ENCODE results near the gene ASIC4. TPM values are rescaled to one million over a fixed set of nuclear protein-coding genes. Genes with fewer than 3 reads are reported as not detected.

The ASIC4 gene
- total and polyA plus RNA-seq, 2 experiments from 2014 or later = 0.13 to 3.6 TPM

DNA sequence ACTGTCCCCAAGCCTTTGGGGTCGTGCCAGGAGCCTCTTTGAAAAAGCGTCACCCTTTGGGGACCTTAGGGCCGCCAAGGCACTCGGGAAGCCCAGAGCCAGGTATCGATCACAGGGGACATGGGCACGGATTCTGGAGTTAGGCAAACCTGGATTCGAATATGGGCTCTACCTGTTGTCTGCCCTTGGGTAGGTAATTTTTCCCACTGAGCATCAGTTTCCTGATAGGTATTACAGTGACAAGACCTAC lies 38.8 kb downstream of the ASIC4 start:
- H2AFZ ChIP-seq = no peak overlapping the region; the same call in 1 of the 2 replicates

More for the DNA sequence above, 38.8 kb downstream of the ASIC4 start:
- peak overlapping the region; percentile 99 for H3K4me2 ChIP-seq
- ATAC-seq = no peak
- peaks cover 4% of the 10 kb centered on the region; the same call in 1 of the 2 replicates for H3F3A ChIP-seq (replicated peaks; ENCODE audit: low read depth)
- peak overlapping the region; percentile 63 for H3K4me3 Mint-ChIP-seq
- peaks cover 13% of the 10 kb centered on the region for H3K4me1 Mint-ChIP-seq
- H3K4me3 ChIP-seq = peak overlapping the region; percentile 98
- H3K9me2 ChIP-seq (ENCODE audit: insufficient read depth) = no peaks in the 10 kb centered on the region
- no peak overlapping the region for H3K27ac ChIP-seq (ENCODE audit: low read depth)
- no peaks in the 10 kb centered on the region for H3K79me2 ChIP-seq (replicated peaks; ENCODE audit: insufficient read depth)
- TF ChIP-seq, protein P1, sequence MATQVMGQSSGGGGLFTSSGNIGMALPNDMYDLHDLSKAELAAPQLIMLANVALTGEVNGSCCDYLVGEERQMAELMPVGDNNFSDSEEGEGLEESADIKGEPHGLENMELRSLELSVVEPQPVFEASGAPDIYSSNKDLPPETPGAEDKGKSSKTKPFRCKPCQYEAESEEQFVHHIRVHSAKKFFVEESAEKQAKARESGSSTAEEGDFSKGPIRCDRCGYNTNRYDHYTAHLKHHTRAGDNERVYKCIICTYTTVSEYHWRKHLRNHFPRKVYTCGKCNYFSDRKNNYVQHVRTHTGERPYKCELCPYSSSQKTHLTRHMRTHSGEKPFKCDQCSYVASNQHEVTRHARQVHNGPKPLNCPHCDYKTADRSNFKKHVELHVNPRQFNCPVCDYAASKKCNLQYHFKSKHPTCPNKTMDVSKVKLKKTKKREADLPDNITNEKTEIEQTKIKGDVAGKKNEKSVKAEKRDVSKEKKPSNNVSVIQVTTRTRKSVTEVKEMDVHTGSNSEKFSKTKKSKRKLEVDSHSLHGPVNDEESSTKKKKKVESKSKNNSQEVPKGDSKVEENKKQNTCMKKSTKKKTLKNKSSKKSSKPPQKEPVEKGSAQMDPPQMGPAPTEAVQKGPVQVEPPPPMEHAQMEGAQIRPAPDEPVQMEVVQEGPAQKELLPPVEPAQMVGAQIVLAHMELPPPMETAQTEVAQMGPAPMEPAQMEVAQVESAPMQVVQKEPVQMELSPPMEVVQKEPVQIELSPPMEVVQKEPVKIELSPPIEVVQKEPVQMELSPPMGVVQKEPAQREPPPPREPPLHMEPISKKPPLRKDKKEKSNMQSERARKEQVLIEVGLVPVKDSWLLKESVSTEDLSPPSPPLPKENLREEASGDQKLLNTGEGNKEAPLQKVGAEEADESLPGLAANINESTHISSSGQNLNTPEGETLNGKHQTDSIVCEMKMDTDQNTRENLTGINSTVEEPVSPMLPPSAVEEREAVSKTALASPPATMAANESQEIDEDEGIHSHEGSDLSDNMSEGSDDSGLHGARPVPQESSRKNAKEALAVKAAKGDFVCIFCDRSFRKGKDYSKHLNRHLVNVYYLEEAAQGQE (IDR thresholded peaks at IDR 0.05; ENCODE audit: unreplicated experiment) = no peak
- TF ChIP-seq, protein P2, sequence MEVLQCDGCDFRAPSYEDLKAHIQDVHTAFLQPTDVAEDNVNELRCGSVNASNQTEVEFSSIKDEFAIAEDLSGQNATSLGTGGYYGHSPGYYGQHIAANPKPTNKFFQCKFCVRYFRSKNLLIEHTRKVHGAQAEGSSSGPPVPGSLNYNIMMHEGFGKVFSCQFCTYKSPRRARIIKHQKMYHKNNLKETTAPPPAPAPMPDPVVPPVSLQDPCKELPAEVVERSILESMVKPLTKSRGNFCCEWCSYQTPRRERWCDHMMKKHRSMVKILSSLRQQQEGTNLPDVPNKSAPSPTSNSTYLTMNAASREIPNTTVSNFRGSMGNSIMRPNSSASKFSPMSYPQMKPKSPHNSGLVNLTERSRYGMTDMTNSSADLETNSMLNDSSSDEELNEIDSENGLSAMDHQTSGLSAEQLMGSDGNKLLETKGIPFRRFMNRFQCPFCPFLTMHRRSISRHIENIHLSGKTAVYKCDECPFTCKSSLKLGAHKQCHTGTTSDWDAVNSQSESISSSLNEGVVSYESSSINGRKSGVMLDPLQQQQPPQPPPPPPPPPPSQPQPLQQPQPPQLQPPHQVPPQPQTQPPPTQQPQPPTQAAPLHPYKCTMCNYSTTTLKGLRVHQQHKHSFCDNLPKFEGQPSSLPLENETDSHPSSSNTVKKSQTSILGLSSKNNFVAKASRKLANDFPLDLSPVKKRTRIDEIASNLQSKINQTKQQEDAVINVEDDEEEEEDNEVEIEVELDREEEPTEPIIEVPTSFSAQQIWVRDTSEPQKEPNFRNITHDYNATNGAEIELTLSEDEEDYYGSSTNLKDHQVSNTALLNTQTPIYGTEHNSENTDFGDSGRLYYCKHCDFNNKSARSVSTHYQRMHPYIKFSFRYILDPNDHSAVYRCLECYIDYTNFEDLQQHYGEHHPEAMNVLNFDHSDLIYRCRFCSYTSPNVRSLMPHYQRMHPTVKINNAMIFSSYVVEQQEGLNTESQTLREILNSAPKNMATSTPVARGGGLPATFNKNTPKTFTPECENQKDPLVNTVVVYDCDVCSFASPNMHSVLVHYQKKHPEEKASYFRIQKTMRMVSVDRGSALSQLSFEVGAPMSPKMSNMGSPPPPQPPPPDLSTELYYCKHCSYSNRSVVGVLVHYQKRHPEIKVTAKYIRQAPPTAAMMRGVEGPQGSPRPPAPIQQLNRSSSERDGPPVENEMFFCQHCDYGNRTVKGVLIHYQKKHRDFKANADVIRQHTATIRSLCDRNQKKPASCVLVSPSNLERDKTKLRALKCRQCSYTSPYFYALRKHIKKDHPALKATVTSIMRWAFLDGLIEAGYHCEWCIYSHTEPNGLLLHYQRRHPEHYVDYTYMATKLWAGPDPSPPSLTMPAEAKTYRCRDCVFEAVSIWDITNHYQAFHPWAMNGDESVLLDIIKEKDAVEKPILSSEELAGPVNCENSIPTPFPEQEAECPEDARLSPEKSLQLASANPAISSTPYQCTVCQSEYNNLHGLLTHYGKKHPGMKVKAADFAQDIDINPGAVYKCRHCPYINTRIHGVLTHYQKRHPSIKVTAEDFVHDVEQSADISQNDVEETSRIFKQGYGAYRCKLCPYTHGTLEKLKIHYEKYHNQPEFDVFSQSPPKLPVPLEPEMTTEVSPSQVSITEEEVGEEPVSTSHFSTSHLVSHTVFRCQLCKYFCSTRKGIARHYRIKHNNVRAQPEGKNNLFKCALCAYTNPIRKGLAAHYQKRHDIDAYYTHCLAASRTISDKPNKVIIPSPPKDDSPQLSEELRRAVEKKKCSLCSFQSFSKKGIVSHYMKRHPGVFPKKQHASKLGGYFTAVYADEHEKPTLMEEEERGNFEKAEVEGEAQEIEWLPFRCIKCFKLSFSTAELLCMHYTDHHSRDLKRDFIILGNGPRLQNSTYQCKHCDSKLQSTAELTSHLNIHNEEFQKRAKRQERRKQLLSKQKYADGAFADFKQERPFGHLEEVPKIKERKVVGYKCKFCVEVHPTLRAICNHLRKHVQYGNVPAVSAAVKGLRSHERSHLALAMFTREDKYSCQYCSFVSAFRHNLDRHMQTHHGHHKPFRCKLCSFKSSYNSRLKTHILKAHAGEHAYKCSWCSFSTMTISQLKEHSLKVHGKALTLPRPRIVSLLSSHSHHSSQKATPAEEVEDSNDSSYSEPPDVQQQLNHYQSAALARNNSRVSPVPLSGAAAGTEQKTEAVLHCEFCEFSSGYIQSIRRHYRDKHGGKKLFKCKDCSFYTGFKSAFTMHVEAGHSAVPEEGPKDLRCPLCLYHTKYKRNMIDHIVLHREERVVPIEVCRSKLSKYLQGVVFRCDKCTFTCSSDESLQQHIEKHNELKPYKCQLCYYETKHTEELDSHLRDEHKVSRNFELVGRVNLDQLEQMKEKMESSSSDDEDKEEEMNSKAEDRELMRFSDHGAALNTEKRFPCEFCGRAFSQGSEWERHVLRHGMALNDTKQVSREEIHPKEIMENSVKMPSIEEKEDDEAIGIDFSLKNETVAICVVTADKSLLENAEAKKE (CRISPR knock-in tag; IDR thresholded peaks at IDR 0.05) = no peak
- TF ChIP-seq ZNF114 (CRISPR knock-in tag; IDR thresholded peaks at IDR 0.05) = no peak
- TF ChIP-seq EZH2phosphoT487 (IDR thresholded peaks at IDR 0.05; ENCODE audit: unreplicated experiment) = no peak
- no peak for TF ChIP-seq EZH2 (IDR thresholded peaks at IDR 0.05; ENCODE audit: low read depth, unreplicated experiment)
- TF ChIP-seq NANOG (IDR thresholded peaks at IDR 0.05; ENCODE audit: borderline replicate concordance) = no peak
- TF ChIP-seq ZNF331 (CRISPR knock-in tag; IDR thresholded peaks at IDR 0.05; ENCODE audit: low read depth) = no peak
- no peak for TF ChIP-seq JUNB (IDR thresholded peaks at IDR 0.05; ENCODE audit: unreplicated experiment)
- TF ChIP-seq STAT1 (IDR thresholded peaks at IDR 0.05; ENCODE audit: unreplicated experiment) = no peak
- TF ChIP-seq, protein P3, sequence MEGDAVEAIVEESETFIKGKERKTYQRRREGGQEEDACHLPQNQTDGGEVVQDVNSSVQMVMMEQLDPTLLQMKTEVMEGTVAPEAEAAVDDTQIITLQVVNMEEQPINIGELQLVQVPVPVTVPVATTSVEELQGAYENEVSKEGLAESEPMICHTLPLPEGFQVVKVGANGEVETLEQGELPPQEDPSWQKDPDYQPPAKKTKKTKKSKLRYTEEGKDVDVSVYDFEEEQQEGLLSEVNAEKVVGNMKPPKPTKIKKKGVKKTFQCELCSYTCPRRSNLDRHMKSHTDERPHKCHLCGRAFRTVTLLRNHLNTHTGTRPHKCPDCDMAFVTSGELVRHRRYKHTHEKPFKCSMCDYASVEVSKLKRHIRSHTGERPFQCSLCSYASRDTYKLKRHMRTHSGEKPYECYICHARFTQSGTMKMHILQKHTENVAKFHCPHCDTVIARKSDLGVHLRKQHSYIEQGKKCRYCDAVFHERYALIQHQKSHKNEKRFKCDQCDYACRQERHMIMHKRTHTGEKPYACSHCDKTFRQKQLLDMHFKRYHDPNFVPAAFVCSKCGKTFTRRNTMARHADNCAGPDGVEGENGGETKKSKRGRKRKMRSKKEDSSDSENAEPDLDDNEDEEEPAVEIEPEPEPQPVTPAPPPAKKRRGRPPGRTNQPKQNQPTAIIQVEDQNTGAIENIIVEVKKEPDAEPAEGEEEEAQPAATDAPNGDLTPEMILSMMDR (conservative IDR thresholded peaks at IDR 0.05; ENCODE audit: low read depth in 2 of 2) = no peak
- no peak overlapping the region for H3K27ac Mint-ChIP-seq
- H3K27me3 Mint-ChIP-seq (ENCODE audit: insufficient read depth, low read depth, poor library complexity) = peaks cover 34% of the 10 kb centered on the region
- peaks cover 15% of the 10 kb centered on the region; the same call in 2 of the 3 replicates for H3K36me3 Mint-ChIP-seq (ENCODE audit: low read depth)
- DNase-seq (ENCODE audit: low spot score) = no peak
- no peaks in the 10 kb centered on the region; the same call in 1 of the 2 replicates for H3K36me3 ChIP-seq (ENCODE audit: insufficient read depth)
- H3K27me3 ChIP-seq (ENCODE audit: insufficient read depth) = peaks cover 17% of the 10 kb centered on the region
- H3K9me3 Mint-ChIP-seq = no peaks in the 10 kb centered on the region; the same call in 2 of the 3 replicates
- H3K4me1 ChIP-seq (ENCODE audit: insufficient read depth) = peaks cover 10% of the 10 kb centered on the region
- no peaks in the 10 kb centered on the region for H4K20me1 ChIP-seq (replicated peaks; ENCODE audit: insufficient read depth)
